A549 (cell line): Measurements from ENCODE around the gene MLXIP. TPM values are rescaled to one million over a fixed set of nuclear protein-coding genes. Genes with fewer than 3 reads are reported as not detected.
"Not testable (repeated sequence)": the region's sequence is repeated elsewhere in the genome, so short reads cannot be mapped to it uniquely, and the experiment has no call there.

ENCODE experiments used
- ATAC-seq, 2 experiments: fragments of 200-7000 bp in 1 of 2; fragments of >200 bp in 1 of 2; cut with Nextera tagmentation in 1 of 2; cut with Tn5 transposase in 1 of 2; 3 replicates each; pipeline versions ENCODE4 v1.8.0 to v1.9.1; 2018 to 2020; ENCODE audit warnings: mild to moderate bottlenecking in 1 of 2, moderate library complexity in 1 of 2
- CTCF ChIA-PET: fragments of 300-600 bp; sonication (Branson Sonifier 250); formaldehyde crosslinking; extraction: SDS; loops from one replicate; lab custom pipeline; 2021; ENCODE audit warnings: antibody characterized with exemption, inconsistent platforms; lab: Yijun Ruan, JAX
- POLR2A ChIA-PET: fragments of 350-600 bp; formaldehyde crosslinking; extraction: SDS; loops from one replicate; lab custom pipeline; 2021; ENCODE audit warnings: antibody characterized with exemption, inconsistent platforms; lab: Yijun Ruan, JAX
- DNase-seq, 2 experiments: peaks; one replicate each; pipeline versions ENCODE4 v3.0.0 to v3.0.0-alpha.2; 2011 to 2016; ENCODE audit warnings: low read depth in 1 of 2, low spot score in 1 of 2
- FAIRE-seq: peaks from 2 replicates; lab custom pipeline; 2011; peaks lifted over from hg19 to GRCh38; lab: Jason Lieb, UNC
- H3K27ac ChIP-seq, 2 experiments: fragments of >200 bp; sonication (Bioruptor Twin); formaldehyde crosslinking; 3 replicates each; pipeline ENCODE4 v1.5.1; 2016 to 2017
- H3K4me1 ChIP-seq: fragments of >200 bp; sonication (Bioruptor Twin); formaldehyde crosslinking; 3 replicates; pipeline ENCODE4 v1.6.1; 2016
- H3K4me2 ChIP-seq: fragments of >200 bp; sonication (Bioruptor Twin); formaldehyde crosslinking; 3 replicates; pipeline ENCODE4 v1.6.1; 2016
- H3K4me3 ChIP-seq: fragments of >200 bp; sonication (Bioruptor Twin); formaldehyde crosslinking; 3 replicates; pipeline ENCODE4 v1.5.1; 2016
- H3K9me3 ChIP-seq: fragments of >200 bp; sonication (Bioruptor Twin); formaldehyde crosslinking; 3 replicates; pipeline ENCODE4 v1.6.1; 2016
- BCL3 ChIP-seq: fragments of >200 bp; sonication (Bioruptor Twin); formaldehyde crosslinking; IDR thresholded peaks from 3 replicates; pipeline ENCODE4 v1.6.1; 2016
- CEBPB ChIP-seq, 2 experiments: fragments of >200 bp in 1 of 2; sonication (Bioruptor Twin) in 1 of 2; formaldehyde crosslinking in 1 of 2; IDR thresholded peaks; 2 replicates each; pipeline ENCODE4 v1.6.1; 2012 to 2016
- FOSL2 ChIP-seq, 2 experiments: fragments of 450-650 bp in 1 of 2; fragments of >200 bp in 1 of 2; sonication (Bioruptor Twin) in 1 of 2; formaldehyde crosslinking; IDR thresholded peaks; 2 replicates each; pipeline versions ENCODE4 v1.5.0 to v1.6.1; 2016 to 2020; ENCODE audit warnings: mild to moderate bottlenecking in 1 of 2, moderate library complexity in 1 of 2
- JUN ChIP-seq, 2 experiments: fragments of >200 bp; sonication (Bioruptor Twin); formaldehyde crosslinking; IDR thresholded peaks; 2 replicates in 1 of 2; 3 replicates in 1 of 2; pipeline ENCODE4 v1.6.1; 2016 to 2017
- KDM5A ChIP-seq: fragments of 200-600 bp; sonication (generic); IDR thresholded peaks from 2 replicates; pipeline ENCODE4 v1.6.1; 2016; ENCODE audit warnings: antibody characterized with exemption, mild to moderate bottlenecking
- MAZ ChIP-seq: fragments of 150-350 bp; IDR thresholded peaks from 2 replicates; pipeline ENCODE4 v1.6.1; 2014; ENCODE audit warnings: antibody characterized with exemption, low read depth, low read length, borderline replicate concordance
- MYC ChIP-seq: IDR thresholded peaks from 2 replicates; pipeline ENCODE4 v1.6.1; 2012; ENCODE audit warnings: mild to moderate bottlenecking, inconsistent platforms, low read length, improper control_type of control experiment, borderline replicate concordance
- NFE2L2 ChIP-seq: fragments of 150-350 bp; conservative IDR thresholded peaks from 2 replicates; pipeline ENCODE4 v1.6.1; 2014; ENCODE audit warnings: low read length
- RAD21 ChIP-seq, 2 experiments: fragments of >200 bp in 1 of 2; sonication (Bioruptor Twin) in 1 of 2; formaldehyde crosslinking in 1 of 2; IDR thresholded peaks in 1 of 2; conservative IDR thresholded peaks in 1 of 2; 2 replicates in 1 of 2; 3 replicates in 1 of 2; pipeline ENCODE4 v1.6.1; 2012 to 2018; ENCODE audit warnings: inconsistent platforms in 1 of 2
- SMC3 ChIP-seq: fragments of >200 bp; sonication (Bioruptor Twin); formaldehyde crosslinking; IDR thresholded peaks from 3 replicates; pipeline ENCODE4 v1.6.1; 2018; ENCODE audit warnings: inconsistent platforms
- WGBS: methylation state at CpG from one replicate; pipeline ENCODE4 v1.1.6; 2017; ENCODE audit errors: missing lambda C conversion rate; 5-methylcytosine and 5-hydroxymethylcytosine counted together
- polyA plus RNA-seq, 4 experiments: library from polyadenylated mRNA; depleted of rRNA in 3 of 4; stranded (reverse); fragments of >200 nt; fragmentation: RNase III in 1 of 4; extraction: RNeasy Plus Mini Kit Qiagen cat#74134 plus additional on column Dnase treatment in 1 of 4; gene quantifications; 2 replicates in 3 of 4; 3 replicates in 1 of 4; pipeline ENCODE4 v1.2.3, GENCODE V29; 2011 to 2017
- TF ChIP-seq, protein P1 (sequence below): IDR thresholded peaks from 2 replicates; pipeline ENCODE4 v1.6.1; 2012
- TF ChIP-seq, protein P2 (sequence below): fragments of >200 bp; sonication (Bioruptor Twin); formaldehyde crosslinking; IDR thresholded peaks from 3 replicates; pipeline ENCODE4 v1.5.1; 2016

Gene MLXIP
- polyA plus RNA-seq, 2 of the 4 experiments (the other 2 are of a cell fraction), result 7.0 to 21.4 TPM

DNA sequence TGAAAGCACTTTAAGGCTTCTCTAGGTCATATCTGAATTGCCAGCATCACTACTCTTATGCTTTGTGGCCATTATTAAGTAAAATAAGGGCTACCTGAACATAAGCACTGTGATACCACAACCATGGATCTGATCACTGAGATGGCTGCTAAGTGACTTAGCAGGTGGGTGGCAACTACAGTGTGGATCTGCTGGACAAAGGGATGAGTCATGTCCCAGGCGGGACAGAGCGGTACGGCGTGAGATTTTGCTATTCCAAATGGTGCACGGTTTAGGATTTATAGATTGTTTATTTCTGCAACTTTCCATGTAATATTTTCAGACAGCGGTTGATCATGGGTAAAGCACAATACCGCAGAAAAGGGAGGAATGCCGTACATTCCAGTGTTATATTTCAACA is 39.4 kb downstream of the MLXIP start:
- Histone ChIP-seq H3K4me1 (peaks cover 29% of the 10 kb centered on the region), H3K27ac (no peak overlapping the region), H3K4me3 (no peak overlapping the region), H3K4me2 (no peak overlapping the region), H3K9me3 (no peaks in the 10 kb centered on the region)
- TF ChIP-seq NFE2L2 (no peak), KDM5A (no peak), FOSL2 (IDR thresholded peaks at IDR 0.05) (no peak), FOSL2 (CRISPR knock-in tag; IDR thresholded peaks at IDR 0.05) (peak; percentile 43)
- CTCF ChIA-PET, result interaction anchor here (0.9 to 18.8 kb wide), 4 partner anchors 11 to 90 kb away, joined by 3 to 850 read pairs (median 6); partner anchors contain the start of gene MLXIP
- ATAC-seq, result no peak
- POLR2A ChIA-PET, result no interaction called here
- WGBS, result 91% methylated on average over 8 of the region's 8 CpGs
- no peak for DNase-seq
- FAIRE-seq, result no peak

DNA sequence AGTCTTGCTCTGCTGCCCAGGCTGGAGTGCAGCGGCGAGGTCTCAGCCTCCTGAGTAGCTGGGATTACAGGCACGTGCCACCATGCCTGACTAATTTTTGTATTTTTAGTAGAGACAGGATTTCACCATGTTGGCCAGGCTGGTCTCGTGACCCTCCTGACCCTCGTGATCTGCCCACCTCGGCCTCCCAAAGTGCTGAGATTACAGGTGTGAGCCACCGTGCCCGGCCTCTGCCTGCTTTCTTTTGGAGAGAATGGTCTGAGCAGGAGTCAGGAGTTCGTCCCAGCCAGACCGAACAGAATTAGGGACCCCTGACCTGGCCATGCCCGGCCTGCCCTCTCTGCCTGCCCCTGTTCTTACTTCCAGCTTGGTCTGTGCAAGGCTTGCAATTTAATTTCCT is 42.8 kb downstream of the MLXIP start:
- not testable (repeated sequence) for H3K9me3 ChIP-seq, H3K4me3 ChIP-seq, ATAC-seq, H3K4me2 ChIP-seq, DNase-seq, FAIRE-seq
- ChIA-PET CTCF (interaction anchor here (2.7 to 18.8 kb wide), 4 partner anchors 12 to 58 kb away, joined by 39 to 850 read pairs (median 98); partner anchors contain the start of gene MLXIP), POLR2A (interaction anchor here (0.7 kb wide), 1 partner anchor 67 kb away, joined by 5 read pairs; no protein-coding TSS in a partner anchor)
- peaks cover 36% of the 10 kb centered on the region for H3K4me1 ChIP-seq
- peak overlapping the region in 1 of 2 experiments; percentile 83; a peak in 3 of 6 replicates for H3K27ac ChIP-seq
- WGBS, result 91% methylated on average over 11 of the region's 11 CpGs

GRCh38 chr12:122121745-122122144 is 43.2 kb downstream of the MLXIP start:
- H3K4me2 ChIP-seq, result no peak overlapping the region
- peak overlapping the region; percentile 0 to 83; a peak in 3 of 6 replicates for H3K27ac ChIP-seq
- 92% methylated on average over 6 of the region's 6 CpGs for WGBS
- TF ChIP-seq MAZ (no peak), MYC (no peak), KDM5A (no peak), BCL3 (no peak)
- TF ChIP-seq, protein P1, sequence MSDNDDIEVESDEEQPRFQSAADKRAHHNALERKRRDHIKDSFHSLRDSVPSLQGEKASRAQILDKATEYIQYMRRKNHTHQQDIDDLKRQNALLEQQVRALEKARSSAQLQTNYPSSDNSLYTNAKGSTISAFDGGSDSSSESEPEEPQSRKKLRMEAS, result no peak
- TF ChIP-seq, all 56 proteins: peak for 0
- H3K9me3 ChIP-seq, result no peaks in the 10 kb centered on the region
- POLR2A ChIA-PET, result no interaction called here
- H3K4me3 ChIP-seq, result no peak overlapping the region
- CTCF ChIA-PET, result interaction anchor here (0.7 to 18.8 kb wide), 9 partner anchors 9 to 79 kb away, joined by 3 to 850 read pairs (median 39); partner anchors contain the start of gene MLXIP
- H3K4me1 ChIP-seq, result peaks cover 40% of the 10 kb centered on the region
- FAIRE-seq (no peak), DNase-seq (no peak), ATAC-seq (no peak)

DNA sequence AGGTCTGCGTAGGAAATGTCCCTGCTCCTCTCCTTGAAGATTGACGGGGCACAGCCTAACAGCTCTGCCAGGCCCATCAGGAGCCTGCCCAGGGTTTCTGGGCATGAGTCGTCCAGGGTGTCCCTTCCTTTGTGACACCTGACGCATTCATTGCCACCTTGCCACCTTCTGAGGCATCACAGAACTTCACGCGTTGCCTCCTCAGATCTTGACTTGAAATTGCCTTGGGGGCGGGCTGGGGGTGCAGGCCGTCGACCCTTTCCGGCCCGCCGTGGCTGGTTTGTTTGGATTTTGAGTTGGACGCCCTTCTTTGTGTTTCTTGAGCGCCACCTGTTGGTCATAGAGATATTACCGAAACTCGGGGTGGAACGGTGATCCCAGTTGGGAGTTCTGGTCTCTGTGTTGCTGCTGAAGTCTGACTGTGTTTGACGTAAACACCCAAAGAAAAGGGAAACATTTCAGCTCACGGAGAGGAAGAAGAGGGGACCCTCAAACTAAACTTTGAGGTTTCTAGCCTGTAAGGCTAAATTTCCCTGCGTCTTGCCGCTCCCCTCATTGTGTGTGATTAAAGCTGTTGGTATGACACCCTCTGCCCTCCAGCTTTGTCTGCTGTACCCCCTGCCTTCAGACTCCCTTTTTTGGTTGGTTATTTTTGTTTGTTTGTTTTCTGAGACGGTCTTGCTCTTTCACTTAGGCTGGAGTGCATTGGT is 44.6 kb downstream of the MLXIP start:
- H3K27ac ChIP-seq, result peak overlapping the region; percentile 58 to 83; a peak in 5 of 6 replicates

More for the DNA sequence above, 44.6 kb downstream of the MLXIP start:
- ChIA-PET CTCF (interaction anchor here (0.6 to 18.8 kb wide), 55 partner anchors 9 to 571 kb away, joined by 3 to 850 read pairs (median 4); partner anchors contain the start of genes LRRC43, MLXIP and RHOF), POLR2A (interaction anchor here (0.6 to 1.4 kb wide), 2 partner anchors 12 to 45 kb away, joined by 4 to 6 read pairs; partner anchors contain the start of gene MLXIP)
- ATAC-seq, result peak; percentile 67 to 72
- FAIRE-seq, result no peak
- Histone ChIP-seq H3K9me3 (no peaks in the 10 kb centered on the region), H3K4me1 (peaks cover 37% of the 10 kb centered on the region), H3K4me2 (peak overlapping the region; percentile 73), H3K4me3 (no peak overlapping the region)
- peak; percentile 76 for DNase-seq
- 14% methylated on average over 22 of the region's 22 CpGs for WGBS
- TF ChIP-seq RAD21 (conservative IDR thresholded peaks at IDR 0.05 in 1 of 2, IDR thresholded peaks at IDR 0.05 in 1 of 2), result peak; percentile 95
- no peak for TF ChIP-seq BCL3
- TF ChIP-seq SMC3, result peak; percentile 96
- no peak for TF ChIP-seq JUN (IDR thresholded peaks at IDR 0.05)
- no peak for TF ChIP-seq CEBPB (IDR thresholded peaks at IDR 0.05)
- TF ChIP-seq, protein P2, sequence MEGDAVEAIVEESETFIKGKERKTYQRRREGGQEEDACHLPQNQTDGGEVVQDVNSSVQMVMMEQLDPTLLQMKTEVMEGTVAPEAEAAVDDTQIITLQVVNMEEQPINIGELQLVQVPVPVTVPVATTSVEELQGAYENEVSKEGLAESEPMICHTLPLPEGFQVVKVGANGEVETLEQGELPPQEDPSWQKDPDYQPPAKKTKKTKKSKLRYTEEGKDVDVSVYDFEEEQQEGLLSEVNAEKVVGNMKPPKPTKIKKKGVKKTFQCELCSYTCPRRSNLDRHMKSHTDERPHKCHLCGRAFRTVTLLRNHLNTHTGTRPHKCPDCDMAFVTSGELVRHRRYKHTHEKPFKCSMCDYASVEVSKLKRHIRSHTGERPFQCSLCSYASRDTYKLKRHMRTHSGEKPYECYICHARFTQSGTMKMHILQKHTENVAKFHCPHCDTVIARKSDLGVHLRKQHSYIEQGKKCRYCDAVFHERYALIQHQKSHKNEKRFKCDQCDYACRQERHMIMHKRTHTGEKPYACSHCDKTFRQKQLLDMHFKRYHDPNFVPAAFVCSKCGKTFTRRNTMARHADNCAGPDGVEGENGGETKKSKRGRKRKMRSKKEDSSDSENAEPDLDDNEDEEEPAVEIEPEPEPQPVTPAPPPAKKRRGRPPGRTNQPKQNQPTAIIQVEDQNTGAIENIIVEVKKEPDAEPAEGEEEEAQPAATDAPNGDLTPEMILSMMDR, result peak; percentile 92
- TF ChIP-seq, protein P1, result peak; percentile 42; the same call in 1 of the 2 replicates
